SJSA1 (cell line): Measurements from ENCODE around the gene LRP2. TPM values are rescaled to one million over a fixed set of nuclear protein-coding genes. Genes with fewer than 3 reads are reported as not detected.

ENCODE experiments used
- DNase-seq, 2 experiments: peaks; one replicate each; pipeline ENCODE4 v3.0.0-alpha.2; 2015 to 2020; ENCODE audit warnings: low spot score in 2 of 2, low read depth in 1 of 2
- H3K27ac ChIP-seq: fragments of 250-450 bp; sonication (Bioruptor Pico); 2 replicates; pipeline ENCODE4 v1.5.1; 2020; ENCODE audit warnings: mild to moderate bottlenecking, moderate library complexity
- H3K27me3 ChIP-seq: fragments of 250-450 bp; sonication (Bioruptor Pico); replicated peaks from 2 replicates; pipeline ENCODE4 v1.5.1; 2020; ENCODE audit warnings: mild to moderate bottlenecking, moderate library complexity
- H3K36me3 ChIP-seq: fragments of 250-450 bp; sonication (Bioruptor Pico); 2 replicates; pipeline ENCODE4 v1.5.1; 2020; ENCODE audit warnings: mild to moderate bottlenecking
- H3K4me1 ChIP-seq: fragments of 250-450 bp; sonication (Bioruptor Pico); replicated peaks from 2 replicates; pipeline ENCODE4 v1.6.1; 2021; ENCODE audit warnings: mild to moderate bottlenecking
- H3K4me3 ChIP-seq: fragments of 250-450 bp; sonication (Bioruptor Pico); 2 replicates; pipeline ENCODE4 v1.5.1; 2020; ENCODE audit warnings: mild to moderate bottlenecking
- H3K9me3 ChIP-seq: fragments of 250-450 bp; sonication (Bioruptor Pico); replicated peaks from 2 replicates; pipeline ENCODE4 v1.5.1; 2020; ENCODE audit warnings: mild to moderate bottlenecking
- total RNA-seq: library from RNA; depleted of rRNA; stranded (reverse); fragments of >200 nt; shearing (Covaris generic); gene quantifications from 2 replicates; pipeline ENCODE4 v1.2.3, GENCODE V29; 2014; rRNA removed

The LRP2 gene
- total RNA-seq, 1 experiment from 2014 or later, result 0.11 TPM

DNA sequence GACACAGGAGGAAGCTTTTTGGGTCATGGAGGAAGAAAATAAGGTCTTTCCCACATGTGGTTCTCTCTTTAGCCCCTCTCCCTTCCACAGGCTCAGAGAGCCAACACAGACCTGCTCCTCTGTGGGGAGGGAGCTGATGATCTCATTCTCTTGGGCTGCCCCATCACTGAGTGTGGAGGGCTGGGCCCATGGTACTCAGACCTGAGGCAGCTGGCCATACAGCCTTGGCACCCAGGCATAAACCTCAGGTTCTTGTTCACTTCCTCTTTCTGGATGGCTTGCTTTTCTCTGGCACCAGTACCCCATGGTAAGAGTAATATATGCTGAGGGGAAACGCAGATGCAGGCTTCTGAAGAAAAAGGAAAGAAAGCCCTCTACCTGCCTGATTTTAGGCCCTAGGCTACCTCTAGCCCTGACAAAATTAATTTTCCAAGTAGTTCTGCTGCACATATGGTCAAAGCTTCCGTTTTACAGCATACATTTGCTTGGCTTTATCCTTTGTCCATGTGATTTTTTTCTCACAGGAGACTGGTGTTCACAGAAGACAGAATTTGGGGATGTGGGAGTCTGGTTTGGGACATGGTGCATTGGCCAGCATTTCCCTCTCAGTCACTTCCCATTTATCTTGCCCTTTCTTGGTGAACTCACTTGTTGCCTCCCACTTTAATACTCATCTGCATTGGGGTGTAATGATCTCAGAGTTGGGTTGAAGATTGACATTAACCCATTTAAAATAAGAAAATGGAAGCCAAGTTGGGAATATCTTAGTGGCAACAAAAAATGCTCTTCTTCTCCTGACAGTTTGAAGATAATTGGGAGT, 281.9 kb downstream of the LRP2 start:
- Histone ChIP-seq H3K27ac (no peak overlapping the region), H3K4me1 (no peaks in the 10 kb centered on the region), H3K27me3 (no peaks in the 10 kb centered on the region), H3K9me3 (no peaks in the 10 kb centered on the region), H3K4me3 (no peak overlapping the region), H3K36me3 (no peaks in the 10 kb centered on the region)
- DNase-seq, result no peak

DNA sequence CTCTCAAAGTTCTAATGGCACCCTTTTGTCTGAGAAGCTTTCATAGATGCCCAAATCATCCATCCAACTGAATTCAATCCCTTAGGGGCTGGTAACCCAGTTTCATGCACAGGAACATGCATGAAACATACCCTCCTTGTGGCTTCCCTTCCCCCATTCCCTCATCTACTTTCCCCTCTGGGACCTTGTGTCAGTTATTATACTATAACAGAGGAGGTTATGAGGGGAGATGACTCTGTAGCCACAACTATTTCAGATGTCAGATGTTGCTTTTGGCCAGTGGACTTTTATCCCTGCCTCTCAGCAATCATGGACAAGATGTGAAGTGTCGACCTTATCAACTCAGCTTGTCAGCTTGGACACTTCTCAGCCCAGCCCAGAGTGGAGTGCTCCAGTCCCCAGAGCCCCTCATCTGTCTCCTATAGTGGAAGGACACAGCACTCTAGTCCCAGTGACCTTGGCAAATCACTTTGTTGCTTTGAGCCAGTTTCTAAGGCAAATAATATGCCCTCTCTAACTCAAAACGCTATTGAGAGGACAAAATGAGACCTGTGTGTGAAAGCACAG, 284.6 kb downstream of the LRP2 start:
- no peaks in the 10 kb centered on the region for H3K9me3 ChIP-seq
- H3K27ac ChIP-seq, result no peak overlapping the region
- DNase-seq, result no peak
- H3K4me1 ChIP-seq, result no peaks in the 10 kb centered on the region
- no peaks in the 10 kb centered on the region for H3K36me3 ChIP-seq
- H3K27me3 ChIP-seq, result no peaks in the 10 kb centered on the region
- no peak overlapping the region for H3K4me3 ChIP-seq

Other genes starting within 250 kb of the LRP2 start
- gene BBS5, start 117.0 kb upstream of the LRP2 start, total RNA-seq, result 3.4 and 4.3 TPM in 2 replicates
- gene KLHL41, start 147.2 kb upstream of the LRP2 start, total RNA-seq, result 0.24 TPM in 1 of 2 replicates, not detected in the other
- gene FASTKD1, start 211.3 kb upstream of the LRP2 start, total RNA-seq, result 25.2 and 30.4 TPM in 2 replicates
- gene PPIG, start 221.8 kb upstream of the LRP2 start, total RNA-seq, result 32.7 and 33.4 TPM in 2 replicates